ENCODE measurements around the gene PEX5L.
A peak's percentile ranks its signal among the peaks of the same experiment; 100 is the strongest.

Gene PEX5L

DNA sequence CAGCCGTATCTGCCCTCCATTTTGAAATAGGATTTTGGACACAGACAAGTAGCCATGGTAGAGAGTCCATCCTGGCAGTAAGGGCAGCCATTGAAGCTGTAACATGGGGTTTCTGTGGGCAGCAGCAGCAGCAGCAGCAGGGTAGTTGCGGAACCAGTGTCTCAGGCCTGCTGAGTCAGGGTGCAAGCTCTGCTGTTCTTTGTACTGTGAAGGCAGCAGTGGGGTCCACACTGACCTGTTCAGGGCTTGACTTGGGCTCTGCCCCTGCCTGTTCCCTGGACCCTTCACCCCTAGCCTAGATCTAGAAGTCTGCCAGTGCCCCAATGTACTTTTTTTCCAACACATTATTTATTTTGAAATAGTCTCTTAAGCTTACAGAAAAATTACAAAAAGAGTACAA lies 9.7 kb downstream of the PEX5L start:
- Histone ChIP-seq H3K9me2 (replicated peaks; ENCODE audit: insufficient read depth, low read length) (no peaks in the 10 kb centered on the region), H2AFZ (ENCODE audit: low read length) (no peak overlapping the region), H3K9me3 (replicated peaks; ENCODE audit: insufficient read depth, low read length) (no peaks in the 10 kb centered on the region), H3F3A (ENCODE audit: insufficient read depth, low read length) (no peaks in the 10 kb centered on the region), H3K79me2 (ENCODE audit: low read length) (no peaks in the 10 kb centered on the region), H3K36me3 (replicated peaks; ENCODE audit: insufficient read depth, low read length) (no peaks in the 10 kb centered on the region), H3K4me3 (ENCODE audit: low read length) (no peak overlapping the region), H3K27me3 (replicated peaks; ENCODE audit: insufficient read depth, low read length) (no peaks in the 10 kb centered on the region), H3K9ac (ENCODE audit: low read length) (no peak overlapping the region), H3K4me1 (ENCODE audit: low read length) (no peaks in the 10 kb centered on the region), H3K27ac (ENCODE audit: low read length) (no peak overlapping the region), H4K20me1 (ENCODE audit: insufficient read depth, low read length) (no peaks in the 10 kb centered on the region), H3K4me2 (ENCODE audit: low read depth, low read length) (no peak overlapping the region)
- DNase-seq, result no peak
- TF ChIP-seq, protein P1, sequence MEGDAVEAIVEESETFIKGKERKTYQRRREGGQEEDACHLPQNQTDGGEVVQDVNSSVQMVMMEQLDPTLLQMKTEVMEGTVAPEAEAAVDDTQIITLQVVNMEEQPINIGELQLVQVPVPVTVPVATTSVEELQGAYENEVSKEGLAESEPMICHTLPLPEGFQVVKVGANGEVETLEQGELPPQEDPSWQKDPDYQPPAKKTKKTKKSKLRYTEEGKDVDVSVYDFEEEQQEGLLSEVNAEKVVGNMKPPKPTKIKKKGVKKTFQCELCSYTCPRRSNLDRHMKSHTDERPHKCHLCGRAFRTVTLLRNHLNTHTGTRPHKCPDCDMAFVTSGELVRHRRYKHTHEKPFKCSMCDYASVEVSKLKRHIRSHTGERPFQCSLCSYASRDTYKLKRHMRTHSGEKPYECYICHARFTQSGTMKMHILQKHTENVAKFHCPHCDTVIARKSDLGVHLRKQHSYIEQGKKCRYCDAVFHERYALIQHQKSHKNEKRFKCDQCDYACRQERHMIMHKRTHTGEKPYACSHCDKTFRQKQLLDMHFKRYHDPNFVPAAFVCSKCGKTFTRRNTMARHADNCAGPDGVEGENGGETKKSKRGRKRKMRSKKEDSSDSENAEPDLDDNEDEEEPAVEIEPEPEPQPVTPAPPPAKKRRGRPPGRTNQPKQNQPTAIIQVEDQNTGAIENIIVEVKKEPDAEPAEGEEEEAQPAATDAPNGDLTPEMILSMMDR (IDR thresholded peaks at IDR 0.05; ENCODE audit: low read length), result no peak
- TF ChIP-seq EZH2phosphoT487 (IDR thresholded peaks at IDR 0.05; ENCODE audit: low read length) (no peak), EZH2 (optimal IDR thresholded peaks at IDR 0.05; ENCODE audit: low read depth, low read length) (no peak)

DNA sequence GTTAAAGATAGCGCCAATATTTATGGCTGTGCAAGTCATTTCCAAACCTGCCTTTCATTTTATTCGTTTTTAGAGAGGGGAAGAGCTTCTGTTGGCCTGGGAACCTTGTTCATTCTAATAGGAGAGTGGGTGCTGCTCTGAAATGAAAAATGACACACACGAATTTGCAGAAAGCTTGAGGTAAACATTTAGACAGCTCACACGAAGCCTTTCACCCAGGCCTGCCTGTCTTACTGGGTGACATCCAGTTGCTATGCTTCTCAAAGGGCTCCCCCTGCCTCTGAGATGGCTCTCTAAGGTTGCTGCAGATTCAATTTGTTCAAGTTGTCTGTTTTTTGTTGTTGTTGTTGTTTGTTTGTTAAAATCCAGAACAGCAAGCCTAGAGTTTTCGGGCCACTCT lies 18.2 kb downstream of the PEX5L start:
- Histone ChIP-seq H3K9me2 (replicated peaks; ENCODE audit: insufficient read depth, low read length) (no peaks in the 10 kb centered on the region), H3K4me2 (ENCODE audit: low read depth, low read length) (no peak overlapping the region), H3K27me3 (replicated peaks; ENCODE audit: insufficient read depth, low read length) (no peaks in the 10 kb centered on the region), H3K9me3 (replicated peaks; ENCODE audit: insufficient read depth, low read length) (no peaks in the 10 kb centered on the region), H4K20me1 (ENCODE audit: insufficient read depth, low read length) (no peaks in the 10 kb centered on the region), H3F3A (ENCODE audit: insufficient read depth, low read length) (no peaks in the 10 kb centered on the region), H2AFZ (ENCODE audit: low read length) (no peak overlapping the region), H3K79me2 (ENCODE audit: low read length) (no peaks in the 10 kb centered on the region), H3K9ac (ENCODE audit: low read length) (no peak overlapping the region), H3K36me3 (replicated peaks; ENCODE audit: insufficient read depth, low read length) (no peaks in the 10 kb centered on the region), H3K4me3 (ENCODE audit: low read length) (no peak overlapping the region), H3K27ac (ENCODE audit: low read length) (no peak overlapping the region), H3K4me1 (ENCODE audit: low read length) (no peaks in the 10 kb centered on the region)
- no peak for DNase-seq
- TF ChIP-seq EZH2phosphoT487 (IDR thresholded peaks at IDR 0.05; ENCODE audit: low read length), result no peak
- TF ChIP-seq, protein P1 (IDR thresholded peaks at IDR 0.05; ENCODE audit: low read length), result 0 out of 2 replicates have a peak, but pooled peaks have one; percentile 9

DNA sequence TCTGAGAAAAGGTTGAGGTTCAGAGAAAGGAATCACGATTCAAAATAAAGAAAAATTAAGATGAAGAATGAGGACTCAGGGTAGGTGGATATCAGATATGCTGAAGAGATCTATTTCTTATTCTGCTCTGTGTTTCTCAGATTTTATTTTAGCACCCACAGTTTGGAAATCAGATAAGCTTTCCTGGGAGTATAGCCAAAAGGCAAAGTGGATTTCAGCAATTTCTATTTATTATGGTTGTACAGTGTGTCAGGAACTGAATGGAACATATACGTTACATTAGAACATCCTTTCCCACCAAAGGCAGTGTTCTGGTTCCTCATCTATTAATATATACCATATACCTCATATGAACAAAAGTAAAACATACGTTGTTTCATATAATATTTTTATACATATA lies 18.9 kb downstream of the PEX5L start:
- no peaks in the 10 kb centered on the region for H3K27me3 ChIP-seq (replicated peaks; ENCODE audit: insufficient read depth, low read length)
- H3K9me3 ChIP-seq (replicated peaks; ENCODE audit: insufficient read depth, low read length), result no peaks in the 10 kb centered on the region
- H3K4me2 ChIP-seq (ENCODE audit: low read depth, low read length), result no peak overlapping the region
- no peak overlapping the region for H3K4me3 ChIP-seq (ENCODE audit: low read length)
- H3K79me2 ChIP-seq (ENCODE audit: low read length), result no peaks in the 10 kb centered on the region
- H3K27ac ChIP-seq (ENCODE audit: low read length), result no peak overlapping the region
- H3K36me3 ChIP-seq (replicated peaks; ENCODE audit: insufficient read depth, low read length), result no peaks in the 10 kb centered on the region
- no peaks in the 10 kb centered on the region for H3K9me2 ChIP-seq (replicated peaks; ENCODE audit: insufficient read depth, low read length)
- no peaks in the 10 kb centered on the region for H3K4me1 ChIP-seq (ENCODE audit: low read length)
- TF ChIP-seq EZH2 (optimal IDR thresholded peaks at IDR 0.05; ENCODE audit: low read depth, low read length) (no peak), EZH2phosphoT487 (IDR thresholded peaks at IDR 0.05; ENCODE audit: low read length) (no peak)
- TF ChIP-seq, protein P1 (IDR thresholded peaks at IDR 0.05; ENCODE audit: low read length), result no peak
- no peak for DNase-seq
- H4K20me1 ChIP-seq (ENCODE audit: insufficient read depth, low read length), result no peaks in the 10 kb centered on the region
- H3F3A ChIP-seq (ENCODE audit: insufficient read depth, low read length), result no peaks in the 10 kb centered on the region
- no peak overlapping the region for H3K9ac ChIP-seq (ENCODE audit: low read length)
- no peak overlapping the region for H2AFZ ChIP-seq (ENCODE audit: low read length)

Data from MM.1S (cell line).